Stimulated activated CD4-positive, alpha-beta T cell treated with anti-CD3 and anti-CD28 coated beads, Interleukin-4, amount 100 ng/mL, for 4 hours (primary cell): Measurements from ENCODE around the gene SYNE1.
"Not testable (repeated sequence)": the region's sequence is repeated elsewhere in the genome, so short reads cannot be mapped to it uniquely, and the experiment has no call there.

Experiments used
- DNase-seq, 2 experiments: peaks; one replicate each; pipeline ENCODE4 v3.0.0-alpha.2; 2020

Gene SYNE1

GRCh38 chr6:152566103-152566875 is 70.9 kb downstream of the SYNE1 start:
- no peak for DNase-seq

DNA sequence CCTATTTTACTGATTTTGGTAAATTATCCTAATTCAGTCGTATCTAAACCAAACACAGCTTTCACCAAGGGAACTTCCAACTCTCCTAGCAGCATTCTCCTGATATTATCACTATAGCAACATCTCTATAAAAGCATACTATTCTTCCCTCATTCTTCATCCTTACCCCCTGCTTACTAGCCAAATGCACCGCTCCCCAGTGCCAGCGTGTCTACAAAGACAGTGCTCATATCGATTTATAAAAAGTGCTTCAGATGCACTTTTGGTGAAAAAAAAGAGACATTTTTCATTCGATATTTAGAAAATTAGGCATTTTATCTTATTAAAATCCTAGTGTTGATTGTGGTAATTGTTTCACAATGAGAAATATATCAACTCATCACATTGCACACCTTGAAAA is 74.0 kb downstream of the SYNE1 start:
- DNase-seq: no peak

DNA sequence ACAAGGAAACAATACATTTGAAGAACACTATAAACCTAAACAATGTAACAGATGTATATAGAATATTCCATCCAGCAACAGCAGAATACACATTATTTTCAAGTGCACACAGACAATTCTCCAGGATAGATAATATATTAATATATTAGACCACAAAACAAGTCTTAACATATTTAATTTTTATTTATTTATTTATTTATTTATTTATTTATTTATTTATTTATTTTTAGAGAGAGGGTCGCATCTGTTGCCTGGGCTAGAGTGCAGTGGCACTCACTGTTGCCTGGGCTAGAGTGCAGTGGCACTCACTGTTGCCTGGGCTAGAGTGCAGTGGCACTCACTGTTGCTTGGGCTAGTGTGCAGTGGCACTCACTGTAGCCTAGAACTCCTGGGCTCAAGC is 78.4 kb downstream of the SYNE1 start:
- not testable (repeated sequence) for DNase-seq

GRCh38 chr6:152557502-152557901 is 79.7 kb downstream of the SYNE1 start:
- DNase-seq: no peak

- DNase-seq: no peak
Observed at GRCh38 chr6:152554851-152555250, 82.3 kb downstream of the SYNE1 start.

DNA sequence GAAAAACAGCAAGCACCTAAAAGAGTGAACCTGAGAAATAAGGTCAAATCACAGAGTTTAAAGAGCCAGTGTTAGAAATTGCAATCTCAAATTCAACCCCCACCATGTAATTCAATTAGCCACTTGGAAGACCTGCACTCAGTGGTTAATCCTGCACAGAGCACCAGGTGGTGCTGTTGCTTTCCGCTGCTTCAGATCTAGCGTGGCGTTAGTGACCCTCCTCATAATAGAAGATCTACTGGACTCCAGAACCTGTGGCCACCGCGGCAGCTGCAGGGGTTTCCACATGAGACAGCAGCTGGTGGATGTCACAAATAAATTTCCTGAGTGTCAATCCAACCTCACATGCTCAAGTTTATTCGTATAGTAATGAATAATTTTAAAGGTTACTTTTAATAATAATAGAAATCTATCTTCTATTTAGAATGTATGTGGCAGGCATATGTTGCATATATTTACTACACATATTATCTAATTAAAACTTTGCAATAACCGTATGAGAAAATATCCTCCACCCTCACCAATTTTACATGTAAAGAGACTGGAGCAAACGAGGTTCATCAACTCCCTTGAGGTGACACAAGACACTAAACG is 84.4 kb downstream of the SYNE1 start:
- no peak for DNase-seq

DNA sequence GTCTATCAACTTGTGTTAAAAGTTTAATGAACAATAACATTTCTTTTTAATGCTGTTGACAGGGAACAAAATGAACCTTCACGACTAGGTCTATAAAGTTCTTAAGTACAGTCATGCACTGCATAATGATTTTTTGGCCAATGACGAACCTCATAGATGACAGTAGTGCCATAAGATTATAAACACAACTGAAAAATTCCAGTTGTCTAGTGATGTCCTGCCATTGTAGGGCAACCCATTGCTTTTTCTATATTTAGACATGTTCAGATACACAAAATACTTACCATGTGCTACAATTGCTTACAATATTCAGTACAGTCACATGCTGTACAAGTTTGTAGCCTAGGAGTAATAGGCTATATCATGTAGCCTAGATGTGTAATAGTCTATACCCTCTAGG is 93.6 kb downstream of the SYNE1 start:
- DNase-seq: no peak

DNA sequence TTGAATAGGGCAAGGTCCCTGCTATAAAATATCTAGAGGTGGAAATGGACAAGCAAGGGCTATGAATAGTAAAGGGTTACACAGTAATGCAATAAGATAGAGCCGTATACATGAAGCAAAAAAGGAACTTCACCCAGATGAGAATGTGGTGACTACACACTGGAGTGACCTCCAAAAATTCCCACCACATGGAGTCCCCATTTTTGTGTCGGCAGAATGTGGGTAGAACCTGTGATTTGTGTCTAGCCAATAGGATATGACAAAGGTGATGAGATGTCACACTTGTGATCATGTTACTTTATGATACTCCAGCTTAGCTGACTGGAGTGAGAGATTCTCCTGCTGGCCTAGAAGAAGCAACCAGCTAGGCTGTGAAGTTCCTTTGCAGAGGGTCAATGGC is 96.8 kb downstream of the SYNE1 start:
- no peak for DNase-seq

DNA sequence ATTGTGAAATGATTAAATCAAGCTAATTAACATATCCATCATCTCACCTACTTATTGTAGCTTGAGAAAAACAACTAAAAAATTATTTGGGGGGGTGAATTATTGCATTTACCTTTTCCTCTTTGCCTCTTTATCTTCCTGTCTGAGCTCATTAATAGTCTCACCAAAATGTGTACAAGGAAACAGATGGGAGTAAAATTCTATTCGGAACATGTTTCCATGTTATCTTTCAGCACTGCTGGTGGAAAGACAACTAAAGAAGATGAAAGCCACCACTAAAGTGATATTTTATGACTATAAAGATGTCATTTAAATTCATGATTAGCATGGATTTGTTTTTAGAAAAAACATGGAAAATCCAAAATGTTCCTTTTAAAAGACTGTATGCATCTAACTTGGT is 102.6 kb downstream of the SYNE1 start:
- DNase-seq: no peak

DNA sequence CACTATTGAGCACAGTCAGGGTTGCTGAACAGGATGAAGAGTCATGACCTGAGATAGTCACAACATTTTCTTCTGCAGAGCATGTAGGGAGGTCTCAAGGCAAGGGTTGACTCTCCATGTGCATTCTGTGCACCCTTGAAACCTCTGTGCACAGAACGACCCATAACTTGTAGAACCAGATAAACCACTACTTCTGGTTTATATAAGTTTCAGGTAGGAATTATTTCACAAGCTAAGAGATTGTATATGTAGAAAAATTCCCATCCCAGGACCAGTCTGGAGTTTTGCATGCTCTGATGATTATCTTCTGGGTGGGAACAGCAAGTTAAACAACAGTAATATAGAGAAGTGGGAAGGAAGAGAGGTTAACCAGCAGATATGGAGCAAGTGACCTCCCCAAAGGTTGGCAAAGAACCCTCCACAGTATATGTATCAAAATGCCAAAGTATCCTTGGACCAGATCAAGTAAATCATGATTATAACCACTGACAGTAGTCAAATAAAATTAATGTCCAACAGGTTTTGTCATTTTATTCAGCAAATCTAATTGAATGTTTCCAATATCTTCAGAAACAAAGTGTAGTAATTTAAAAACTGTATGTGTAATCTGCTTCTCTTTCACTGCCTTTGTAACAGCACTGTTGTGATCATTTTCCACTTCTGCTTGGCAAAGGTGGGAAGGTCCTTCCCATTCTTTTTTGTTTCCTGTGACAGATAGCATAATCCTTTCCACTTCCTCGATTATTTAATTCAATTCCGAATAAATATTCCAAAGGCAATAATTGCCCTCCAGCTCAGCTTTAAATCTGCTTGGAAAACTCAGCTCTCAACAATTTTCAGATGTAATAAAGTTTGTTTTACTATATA is 104.4 kb downstream of the SYNE1 start:
- DNase-seq: no peak

GRCh38 chr6:152531659-152532058 is 105.5 kb downstream of the SYNE1 start:
- no peak for DNase-seq

GRCh38 chr6:152529369-152529768 is 107.8 kb downstream of the SYNE1 start:
- DNase-seq: no peak

GRCh38 chr6:152514120-152514519 is 123.0 kb downstream of the SYNE1 start:
- not testable (repeated sequence) for DNase-seq

DNA sequence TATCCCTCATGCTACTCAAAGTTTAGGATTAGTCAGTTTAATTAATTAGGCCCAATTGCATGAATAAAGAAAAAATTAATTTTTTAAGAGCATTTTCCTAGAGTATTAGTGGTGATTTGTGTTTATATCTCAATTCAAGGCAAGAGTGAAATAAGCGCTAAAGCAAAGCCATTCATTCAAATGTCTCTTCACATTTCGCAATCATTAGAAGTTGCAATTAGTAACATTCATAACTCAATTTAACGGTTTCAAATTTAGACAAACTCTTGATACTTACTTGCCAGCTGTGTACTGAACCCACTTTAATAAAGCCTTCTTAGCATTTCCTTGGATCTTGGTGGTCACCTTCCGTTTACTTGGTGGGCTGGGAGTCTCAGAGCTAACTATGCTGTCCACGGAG is 127.2 kb downstream of the SYNE1 start:
- DNase-seq: no peak

- DNase-seq: no peak
Observed at GRCh38 chr6:152508477-152508876, 128.7 kb downstream of the SYNE1 start.

DNA sequence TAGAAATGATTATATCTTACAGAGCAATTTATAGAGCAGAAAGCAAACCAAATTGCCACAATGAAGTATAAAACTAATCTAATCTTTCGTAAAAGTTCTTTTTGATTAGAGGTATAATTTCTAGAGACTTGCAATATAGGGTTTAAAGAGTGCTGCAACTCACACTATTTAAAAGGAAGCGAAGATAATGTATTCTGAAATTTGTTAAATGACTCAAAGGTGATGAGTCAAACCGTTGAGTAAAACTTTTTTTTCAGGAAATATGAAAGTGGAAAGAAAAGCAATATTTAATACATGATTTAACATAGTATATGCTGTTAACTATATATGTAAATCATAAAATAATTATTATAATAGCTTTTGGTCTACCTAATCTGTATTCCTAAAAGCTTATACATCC is 133.6 kb downstream of the SYNE1 start:
- no peak for DNase-seq

DNA sequence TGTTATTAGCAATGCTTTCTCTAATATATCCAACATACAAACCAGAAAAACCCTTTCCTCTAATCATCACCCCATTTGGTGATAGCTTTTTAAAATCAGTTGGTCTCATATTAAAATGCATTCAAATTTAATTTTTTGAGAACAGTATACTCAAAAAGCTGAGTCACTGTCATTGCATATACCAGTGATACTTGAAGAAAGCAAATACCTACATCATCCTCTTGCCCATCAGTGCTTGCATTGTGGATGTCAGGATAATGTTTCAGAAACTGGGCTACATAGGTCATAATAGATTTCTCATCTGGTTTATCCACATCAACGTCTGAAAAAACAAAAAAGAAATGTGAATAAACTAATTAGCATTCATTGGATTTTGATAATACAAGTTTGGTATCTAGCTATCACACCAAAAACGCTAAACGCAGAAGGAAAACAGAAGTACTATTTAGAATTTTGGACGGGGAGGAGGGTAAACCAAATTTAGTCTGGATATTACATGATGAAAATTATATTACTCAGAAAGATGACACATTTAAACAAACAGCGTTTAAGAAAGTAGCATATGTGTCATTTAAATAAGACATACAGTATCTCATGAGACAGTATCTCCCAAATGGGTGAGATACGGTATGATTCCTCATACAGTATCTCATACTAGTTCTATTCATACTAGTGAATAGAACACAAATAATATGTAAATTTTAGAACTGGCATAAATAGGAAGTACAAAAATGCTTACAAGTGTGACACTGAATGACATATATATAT is 134.6 kb downstream of the SYNE1 start:
- DNase-seq: no peak

- DNase-seq: no peak
Observed at GRCh38 chr6:152499931-152500330, 137.2 kb downstream of the SYNE1 start.

- DNase-seq: no peak
Observed at GRCh38 chr6:152496731-152497130, 140.4 kb downstream of the SYNE1 start.

DNA sequence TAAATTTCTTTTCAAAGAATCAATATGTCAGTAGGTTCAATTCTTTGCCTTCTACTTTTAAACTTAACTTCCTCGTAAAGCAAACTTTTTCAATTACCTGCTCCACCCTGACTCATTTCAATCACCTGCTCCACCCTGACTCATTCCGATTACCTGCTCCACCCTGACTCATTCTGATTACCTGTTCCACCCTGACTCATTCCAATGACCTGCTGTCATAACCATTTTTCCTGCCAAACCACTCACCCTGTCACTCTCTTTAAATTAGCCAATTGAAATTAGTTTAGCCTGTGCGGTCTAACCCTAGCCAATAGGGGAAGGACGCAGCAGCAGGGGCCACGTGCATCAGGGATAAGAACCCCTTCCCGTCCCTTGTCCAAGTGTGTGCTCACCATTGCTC is 141.7 kb downstream of the SYNE1 start:
- DNase-seq: not testable (repeated sequence)

DNA sequence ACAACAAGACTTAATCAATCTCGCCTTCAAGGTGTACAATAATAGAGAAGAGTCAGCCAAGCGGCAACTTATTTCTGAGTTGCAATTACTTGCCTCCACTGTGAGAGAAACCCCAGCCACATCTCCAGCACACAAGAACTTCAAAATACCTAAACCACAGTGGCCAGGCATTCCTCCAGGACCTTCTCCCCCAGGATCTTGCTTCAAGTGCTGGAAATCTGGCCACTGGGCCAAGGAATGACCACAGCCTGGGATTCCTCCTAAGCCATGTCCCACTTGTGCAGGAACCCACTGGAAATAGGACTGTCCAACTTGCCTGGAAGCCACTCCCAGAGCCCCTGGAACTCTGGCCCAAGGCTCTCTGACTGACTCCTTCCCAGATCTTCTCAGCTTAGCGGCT is 144.9 kb downstream of the SYNE1 start:
- DNase-seq: not testable (repeated sequence)

DNA sequence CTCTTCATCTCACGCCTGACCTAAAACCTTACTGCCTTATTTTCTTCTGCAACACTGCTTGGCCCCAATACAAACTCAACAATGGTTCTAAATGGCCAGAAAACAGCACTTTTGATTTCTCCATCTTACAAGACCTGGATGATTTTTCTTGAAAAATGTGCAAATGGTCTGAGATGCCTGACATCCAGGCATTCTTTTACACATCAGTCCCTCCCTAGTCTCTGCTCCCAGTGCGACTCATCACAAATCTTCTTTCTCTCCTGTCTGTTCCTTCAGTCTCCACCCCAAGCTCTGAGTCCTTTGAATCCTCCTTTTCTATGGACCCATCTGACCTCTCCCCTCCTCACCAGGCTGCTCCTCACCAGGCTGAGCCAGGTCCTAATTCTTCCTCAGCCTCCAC is 145.7 kb downstream of the SYNE1 start:
- not testable (repeated sequence) for DNase-seq

DNA sequence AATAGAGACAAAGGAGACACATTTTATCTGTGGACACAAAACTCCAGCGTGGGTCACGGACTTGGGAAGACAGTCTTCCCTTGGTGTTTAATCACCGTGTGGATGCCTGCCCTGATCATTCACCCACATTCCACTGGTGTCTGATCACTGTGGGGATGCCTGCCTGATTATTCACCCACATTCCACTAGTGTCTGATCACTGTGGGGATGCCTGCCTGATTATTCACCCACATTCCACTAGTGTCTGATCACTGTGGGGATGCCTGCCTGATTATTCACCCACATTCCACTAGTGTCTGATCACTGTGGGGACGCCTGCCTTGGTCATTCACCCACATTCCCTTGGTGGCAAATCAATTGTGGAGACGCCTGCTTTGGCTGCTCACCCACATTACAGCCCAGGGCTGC is 146.2 kb downstream of the SYNE1 start:
- DNase-seq: not testable (repeated sequence)
